Neural cell (in vitro differentiated cells): Measurements from ENCODE around the gene TNS4.

Experiments
- CTCF ChIP-seq: fragments of 450-650 bp; IDR thresholded peaks from 2 replicates; pipeline ENCODE4 v1.5.1; 2014; ENCODE audit warnings: antibody characterized with exemption, mild to moderate bottlenecking, moderate library complexity; ENCODE audit not compliant: poor library complexity, severe bottlenecking
- EP300 ChIP-seq: fragments of 450-650 bp; conservative IDR thresholded peaks from 2 replicates; pipeline ENCODE4 v1.6.1; 2014; ENCODE audit warnings: antibody characterized with exemption, mild to moderate bottlenecking, moderate library complexity; ENCODE audit not compliant: poor library complexity, severe bottlenecking
- EZH2 ChIP-seq: fragments of 200-600, 300-800 bp; shearing (Covaris generic), sonication (generic); IDR thresholded peaks from 2 replicates; pipeline ENCODE4 v1.6.1; 2014; ENCODE audit warnings: antibody characterized with exemption, low read length, borderline replicate concordance, mild to moderate bottlenecking; ENCODE audit not compliant: insufficient read depth, poor library complexity, severe bottlenecking
- MXI1 ChIP-seq: fragments of 450-650 bp; conservative IDR thresholded peaks from 2 replicates; pipeline ENCODE4 v1.6.1; 2014; ENCODE audit warnings: antibody characterized with exemption, mild to moderate bottlenecking; ENCODE audit not compliant: poor library complexity, severe bottlenecking
- POLR2AphosphoS5 ChIP-seq: IDR thresholded peaks from 2 replicates; pipeline ENCODE4 v1.6.1; 2012
- RAD21 ChIP-seq: fragments of 450-650 bp; conservative IDR thresholded peaks from 2 replicates; pipeline ENCODE4 v1.6.1; 2014; ENCODE audit warnings: antibody characterized with exemption, mild to moderate bottlenecking, moderate library complexity
- SMC3 ChIP-seq: fragments of 450-650 bp; conservative IDR thresholded peaks from 2 replicates; pipeline ENCODE4 v1.6.1; 2014; ENCODE audit warnings: antibody characterized with exemption, mild to moderate bottlenecking, moderate library complexity; ENCODE audit not compliant: poor library complexity
- TAF1 ChIP-seq: IDR thresholded peaks from 2 replicates; pipeline ENCODE4 v1.6.1; 2012; ENCODE audit warnings: low read depth
- TF ChIP-seq, protein P1 (sequence below): IDR thresholded peaks from 2 replicates; pipeline ENCODE4 v1.6.1; 2012; ENCODE audit warnings: borderline replicate concordance

DNA sequence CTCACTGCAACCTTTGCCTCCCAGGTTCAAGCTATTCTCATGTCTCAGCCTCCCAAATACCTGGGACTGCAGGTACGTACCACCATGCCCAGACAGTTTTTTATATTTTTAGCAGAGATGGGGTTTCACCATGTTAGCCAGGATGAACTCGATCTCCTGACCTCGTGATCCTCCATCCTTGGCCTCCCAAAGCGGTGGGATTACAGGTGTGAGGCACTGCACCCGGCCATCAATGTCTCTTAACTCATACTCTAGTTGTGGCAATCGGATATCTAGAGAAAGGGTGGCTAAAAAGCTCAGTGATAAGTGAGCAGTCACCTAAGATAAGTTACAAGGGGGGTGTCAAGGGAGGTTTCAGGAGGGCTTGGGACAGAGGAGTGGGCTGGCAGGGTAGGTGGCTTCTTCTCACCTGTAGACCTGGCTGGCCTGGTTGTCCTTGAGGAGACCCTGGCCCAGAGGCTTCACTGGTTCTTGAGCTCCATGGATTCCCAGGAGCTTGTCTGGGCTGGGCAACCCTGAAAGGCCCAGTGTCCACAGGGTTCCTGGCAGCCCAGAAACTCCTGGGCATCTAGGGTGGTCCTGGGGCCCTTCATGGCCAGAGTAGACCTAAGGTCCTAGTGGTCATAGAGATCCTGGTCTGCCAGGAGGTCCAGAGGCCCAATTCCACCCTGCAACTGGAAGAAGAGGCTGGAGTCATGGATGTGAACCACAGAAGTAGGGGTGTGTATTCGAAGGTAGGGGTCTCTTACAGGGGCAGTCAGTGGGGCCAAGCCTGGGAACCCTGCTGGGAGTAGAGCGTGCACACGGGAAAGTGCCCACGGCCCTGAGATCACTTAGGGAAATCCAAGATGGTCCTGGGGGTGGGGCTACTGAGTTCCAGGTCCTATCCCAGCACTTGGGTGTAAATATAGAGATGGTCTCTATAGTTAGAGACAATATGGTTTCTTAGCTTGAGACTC lies 70.9 kb downstream of the TNS4 start:
- TF ChIP-seq CTCF (no peak), TAF1 (no peak), MXI1 (no peak), EP300 (no peak), POLR2AphosphoS5 (no peak), EZH2 (no peak), RAD21 (no peak), SMC3 (no peak)
- TF ChIP-seq, protein P1, sequence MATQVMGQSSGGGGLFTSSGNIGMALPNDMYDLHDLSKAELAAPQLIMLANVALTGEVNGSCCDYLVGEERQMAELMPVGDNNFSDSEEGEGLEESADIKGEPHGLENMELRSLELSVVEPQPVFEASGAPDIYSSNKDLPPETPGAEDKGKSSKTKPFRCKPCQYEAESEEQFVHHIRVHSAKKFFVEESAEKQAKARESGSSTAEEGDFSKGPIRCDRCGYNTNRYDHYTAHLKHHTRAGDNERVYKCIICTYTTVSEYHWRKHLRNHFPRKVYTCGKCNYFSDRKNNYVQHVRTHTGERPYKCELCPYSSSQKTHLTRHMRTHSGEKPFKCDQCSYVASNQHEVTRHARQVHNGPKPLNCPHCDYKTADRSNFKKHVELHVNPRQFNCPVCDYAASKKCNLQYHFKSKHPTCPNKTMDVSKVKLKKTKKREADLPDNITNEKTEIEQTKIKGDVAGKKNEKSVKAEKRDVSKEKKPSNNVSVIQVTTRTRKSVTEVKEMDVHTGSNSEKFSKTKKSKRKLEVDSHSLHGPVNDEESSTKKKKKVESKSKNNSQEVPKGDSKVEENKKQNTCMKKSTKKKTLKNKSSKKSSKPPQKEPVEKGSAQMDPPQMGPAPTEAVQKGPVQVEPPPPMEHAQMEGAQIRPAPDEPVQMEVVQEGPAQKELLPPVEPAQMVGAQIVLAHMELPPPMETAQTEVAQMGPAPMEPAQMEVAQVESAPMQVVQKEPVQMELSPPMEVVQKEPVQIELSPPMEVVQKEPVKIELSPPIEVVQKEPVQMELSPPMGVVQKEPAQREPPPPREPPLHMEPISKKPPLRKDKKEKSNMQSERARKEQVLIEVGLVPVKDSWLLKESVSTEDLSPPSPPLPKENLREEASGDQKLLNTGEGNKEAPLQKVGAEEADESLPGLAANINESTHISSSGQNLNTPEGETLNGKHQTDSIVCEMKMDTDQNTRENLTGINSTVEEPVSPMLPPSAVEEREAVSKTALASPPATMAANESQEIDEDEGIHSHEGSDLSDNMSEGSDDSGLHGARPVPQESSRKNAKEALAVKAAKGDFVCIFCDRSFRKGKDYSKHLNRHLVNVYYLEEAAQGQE, result no peak
